Measurements from ENCODE around the gene RIMS1. TPM values are rescaled to one million over a fixed set of nuclear protein-coding genes. Genes with fewer than 3 reads are reported as not detected.

The RIMS1 gene
- total RNA-seq, 1 donor from 2014 or later = 24.7 TPM

DNA sequence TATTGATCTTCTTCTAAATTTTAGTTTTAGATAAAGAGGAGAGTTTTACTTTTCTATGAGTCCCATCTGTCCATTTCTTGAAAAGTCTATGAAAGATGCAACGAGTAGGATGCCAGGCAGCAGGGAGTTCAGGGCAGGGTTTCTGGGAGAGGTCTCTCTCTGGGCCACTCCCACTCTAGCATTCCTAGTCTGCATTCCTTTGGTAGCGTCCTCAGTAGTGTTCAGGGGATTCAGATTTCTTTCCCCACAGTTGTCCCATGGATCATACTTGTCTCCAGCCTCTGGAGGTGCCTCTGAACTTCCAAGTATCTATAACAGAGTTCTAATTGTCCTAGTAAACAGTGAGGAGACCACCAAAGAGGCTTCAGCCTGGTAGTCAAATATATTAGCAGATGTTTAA is 225.3 kb downstream of the RIMS1 start:
- DNase-seq (ENCODE audit: extremely low spot score, unreplicated experiment) = no peak
- Mint-ChIP-seq H3K36me3 (ENCODE audit: unreplicated experiment) (no peaks in the 10 kb centered on the region), H3K4me3 (ENCODE audit: unreplicated experiment) (no peak overlapping the region), H3K27me3 (ENCODE audit: unreplicated experiment) (peaks cover 2% of the 10 kb centered on the region), H3K9me3 (ENCODE audit: unreplicated experiment) (no peaks in the 10 kb centered on the region), H3K27ac (ENCODE audit: unreplicated experiment) (no peak overlapping the region), H3K4me1 (ENCODE audit: unreplicated experiment) (no peaks in the 10 kb centered on the region)
- TF ChIP-seq, protein P1, sequence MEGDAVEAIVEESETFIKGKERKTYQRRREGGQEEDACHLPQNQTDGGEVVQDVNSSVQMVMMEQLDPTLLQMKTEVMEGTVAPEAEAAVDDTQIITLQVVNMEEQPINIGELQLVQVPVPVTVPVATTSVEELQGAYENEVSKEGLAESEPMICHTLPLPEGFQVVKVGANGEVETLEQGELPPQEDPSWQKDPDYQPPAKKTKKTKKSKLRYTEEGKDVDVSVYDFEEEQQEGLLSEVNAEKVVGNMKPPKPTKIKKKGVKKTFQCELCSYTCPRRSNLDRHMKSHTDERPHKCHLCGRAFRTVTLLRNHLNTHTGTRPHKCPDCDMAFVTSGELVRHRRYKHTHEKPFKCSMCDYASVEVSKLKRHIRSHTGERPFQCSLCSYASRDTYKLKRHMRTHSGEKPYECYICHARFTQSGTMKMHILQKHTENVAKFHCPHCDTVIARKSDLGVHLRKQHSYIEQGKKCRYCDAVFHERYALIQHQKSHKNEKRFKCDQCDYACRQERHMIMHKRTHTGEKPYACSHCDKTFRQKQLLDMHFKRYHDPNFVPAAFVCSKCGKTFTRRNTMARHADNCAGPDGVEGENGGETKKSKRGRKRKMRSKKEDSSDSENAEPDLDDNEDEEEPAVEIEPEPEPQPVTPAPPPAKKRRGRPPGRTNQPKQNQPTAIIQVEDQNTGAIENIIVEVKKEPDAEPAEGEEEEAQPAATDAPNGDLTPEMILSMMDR (IDR thresholded peaks at IDR 0.05) = no peak

DNA sequence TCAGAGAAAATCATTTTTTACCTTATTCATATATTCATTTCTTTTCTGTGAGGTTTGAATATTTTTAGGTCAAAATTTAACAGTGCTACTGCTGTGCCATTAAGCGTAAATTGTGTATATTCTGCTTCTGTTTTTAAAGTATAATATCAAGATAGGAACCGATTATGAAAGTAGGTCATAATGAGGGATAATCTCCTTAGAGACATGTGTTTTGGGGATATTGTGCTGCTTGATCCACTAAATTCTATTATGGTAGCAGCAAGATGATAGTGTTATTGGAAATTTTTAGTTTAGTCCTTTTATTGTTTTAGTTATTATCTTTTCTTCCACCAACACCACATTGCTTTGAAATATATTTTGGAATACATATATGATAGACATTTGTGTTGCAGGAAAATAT is 244.0 kb downstream of the RIMS1 start:
- no peak for DNase-seq (ENCODE audit: extremely low spot score, unreplicated experiment)
- H3K4me1 Mint-ChIP-seq (ENCODE audit: unreplicated experiment) = peaks cover 21% of the 10 kb centered on the region
- H3K27me3 Mint-ChIP-seq (ENCODE audit: unreplicated experiment) = no peaks in the 10 kb centered on the region
- H3K9me3 Mint-ChIP-seq (ENCODE audit: unreplicated experiment) = peaks cover 7% of the 10 kb centered on the region
- no peaks in the 10 kb centered on the region for H3K36me3 Mint-ChIP-seq (ENCODE audit: unreplicated experiment)
- H3K27ac Mint-ChIP-seq (ENCODE audit: unreplicated experiment) = no peak overlapping the region
- H3K4me3 Mint-ChIP-seq (ENCODE audit: unreplicated experiment) = no peak overlapping the region
- TF ChIP-seq, protein P1 (IDR thresholded peaks at IDR 0.05) = no peak

DNA sequence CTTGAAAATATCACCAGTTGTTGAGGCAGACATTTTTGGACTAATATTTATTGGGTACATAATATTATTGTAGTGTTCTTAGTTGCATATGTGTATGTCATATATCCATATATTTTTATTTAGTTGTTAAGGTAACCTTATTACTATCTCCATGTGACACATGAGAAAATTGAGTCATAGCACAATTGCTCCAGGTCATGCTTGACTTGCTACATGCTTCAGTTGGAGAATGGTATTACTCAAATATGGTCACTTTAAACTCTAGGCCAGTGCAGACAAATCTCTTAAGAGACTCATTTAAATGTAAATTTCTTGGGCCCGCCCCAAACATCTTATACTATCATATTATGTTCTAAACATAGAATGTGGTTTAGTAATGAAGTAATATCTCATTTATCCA is 246.1 kb downstream of the RIMS1 start:
- no peaks in the 10 kb centered on the region for H3K9me3 Mint-ChIP-seq (ENCODE audit: unreplicated experiment)
- H3K4me3 Mint-ChIP-seq (ENCODE audit: unreplicated experiment) = no peak overlapping the region
- TF ChIP-seq, protein P1 (IDR thresholded peaks at IDR 0.05) = no peak
- H3K27ac Mint-ChIP-seq (ENCODE audit: unreplicated experiment) = no peak overlapping the region
- peaks cover 37% of the 10 kb centered on the region for H3K4me1 Mint-ChIP-seq (ENCODE audit: unreplicated experiment)
- H3K27me3 Mint-ChIP-seq (ENCODE audit: unreplicated experiment) = no peaks in the 10 kb centered on the region
- no peaks in the 10 kb centered on the region for H3K36me3 Mint-ChIP-seq (ENCODE audit: unreplicated experiment)
- no peak for DNase-seq (ENCODE audit: extremely low spot score, unreplicated experiment)

DNA sequence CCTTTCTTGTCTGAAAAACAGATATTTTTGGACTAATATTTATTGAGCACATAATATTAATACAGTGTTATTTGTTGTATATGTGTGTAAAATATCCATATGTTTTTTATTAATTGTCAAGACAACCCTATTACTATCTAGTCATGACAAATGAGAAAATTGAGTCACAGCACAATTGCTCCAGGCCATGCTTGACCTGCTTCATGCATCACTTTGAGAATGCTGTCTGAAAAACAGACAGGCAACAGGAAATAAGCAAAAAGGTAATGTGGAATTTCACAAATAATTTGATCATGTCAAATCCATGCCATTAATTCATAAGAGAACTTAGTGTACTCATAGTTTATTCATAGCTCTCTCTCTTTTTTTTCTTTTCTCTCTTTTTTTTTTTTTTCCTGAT is 246.5 kb downstream of the RIMS1 start:
- Mint-ChIP-seq H3K27me3 (ENCODE audit: unreplicated experiment) (no peaks in the 10 kb centered on the region), H3K4me1 (ENCODE audit: unreplicated experiment) (peaks cover 37% of the 10 kb centered on the region), H3K27ac (ENCODE audit: unreplicated experiment) (no peak overlapping the region), H3K9me3 (ENCODE audit: unreplicated experiment) (no peaks in the 10 kb centered on the region), H3K36me3 (ENCODE audit: unreplicated experiment) (no peaks in the 10 kb centered on the region), H3K4me3 (ENCODE audit: unreplicated experiment) (no peak overlapping the region)
- DNase-seq (ENCODE audit: extremely low spot score, unreplicated experiment) = no peak
- TF ChIP-seq, protein P1 (IDR thresholded peaks at IDR 0.05) = no peak

DNA sequence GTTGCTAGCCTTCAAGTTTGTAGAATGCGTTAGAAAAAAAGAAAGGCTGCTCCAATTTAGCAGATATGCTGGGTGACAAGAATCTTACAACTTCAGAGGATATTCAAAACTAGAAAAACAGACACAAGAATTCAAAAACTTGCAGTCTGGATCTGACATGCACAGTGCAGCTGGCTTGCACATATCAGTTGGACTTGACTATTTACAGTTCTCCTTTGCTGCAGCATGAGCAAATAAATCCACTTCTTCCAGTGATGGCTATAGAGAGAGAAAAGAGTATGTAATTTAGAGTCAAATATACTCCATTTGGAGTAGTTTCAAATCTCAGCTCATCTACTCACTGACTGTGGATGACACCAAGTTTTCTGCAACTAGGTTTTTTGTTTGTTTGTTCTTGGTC is 247.0 kb downstream of the RIMS1 start:
- H3K4me1 Mint-ChIP-seq (ENCODE audit: unreplicated experiment) = peaks cover 37% of the 10 kb centered on the region
- no peaks in the 10 kb centered on the region for H3K27me3 Mint-ChIP-seq (ENCODE audit: unreplicated experiment)
- H3K4me3 Mint-ChIP-seq (ENCODE audit: unreplicated experiment) = no peak overlapping the region
- no peak overlapping the region for H3K27ac Mint-ChIP-seq (ENCODE audit: unreplicated experiment)
- no peak for DNase-seq (ENCODE audit: extremely low spot score, unreplicated experiment)
- no peaks in the 10 kb centered on the region for H3K36me3 Mint-ChIP-seq (ENCODE audit: unreplicated experiment)
- no peaks in the 10 kb centered on the region for H3K9me3 Mint-ChIP-seq (ENCODE audit: unreplicated experiment)
- TF ChIP-seq, protein P1 (IDR thresholded peaks at IDR 0.05) = no peak

Measured in osteocyte (in vitro differentiated cells).